Lung (tissue), 12 donors: ENCODE results near the gene ANKIB1. TPM values are rescaled to one million over a fixed set of nuclear protein-coding genes. Genes with fewer than 3 reads are reported as not detected.

Source experiments
- ATAC-seq: fragments of 200-7000 bp; cut with Tn5 transposase; one replicate; pipeline ENCODE4 v1.9.1; 2020; ENCODE audit warnings: moderate number of reproducible peaks; ENCODE audit not compliant: insufficient read depth, low FRiP score
- DNase-seq, 3 donors: peaks; one replicate each; pipeline ENCODE4 v3.0.0-alpha.2; 2013 to 2017
- H3K27ac ChIP-seq, 2 donors: one replicate each; pipeline ENCODE4 v1.5.1; 2013; ENCODE audit warnings: mild to moderate bottlenecking in 2 of 2, moderate library complexity in 2 of 2, control low read depth in 1 of 2, inconsistent platforms in 1 of 2, low read depth in 1 of 2, low read length in 1 of 2
- H3K27me3 ChIP-seq, 3 donors: one replicate each; pipeline ENCODE4 v1.5.1; 2013; ENCODE audit warnings: low read length in 2 of 3; ENCODE audit not compliant: control insufficient read depth in 3 of 3, insufficient read depth in 3 of 3
- H3K36me3 ChIP-seq, 4 donors: one replicate each; pipeline ENCODE4 v1.5.1; 2013; ENCODE audit warnings: low read length in 4 of 4, mild to moderate bottlenecking in 1 of 4, moderate library complexity in 1 of 4; ENCODE audit not compliant: control insufficient read depth in 4 of 4, insufficient read depth in 4 of 4
- H3K4me1 ChIP-seq, 5 donors: one replicate each; pipeline ENCODE4 v1.5.1; 2013; ENCODE audit warnings: low read length in 5 of 5, mild to moderate bottlenecking in 2 of 5, moderate library complexity in 1 of 5; ENCODE audit not compliant: control insufficient read depth in 5 of 5, insufficient read depth in 5 of 5
- H3K4me3 ChIP-seq: one replicate; pipeline ENCODE4 v1.5.1; 2013; ENCODE audit warnings: mild to moderate bottlenecking, control low read depth, moderate library complexity
- H3K9ac ChIP-seq, 2 donors: one replicate each; pipeline ENCODE4 v1.5.1; 2013; ENCODE audit warnings: low read length in 2 of 2, control low read depth in 1 of 2; ENCODE audit not compliant: insufficient read depth in 1 of 2
- H3K9me3 ChIP-seq, 4 donors: one replicate each; pipeline ENCODE4 v1.5.1; 2013; ENCODE audit warnings: low read length in 3 of 4, mild to moderate bottlenecking in 1 of 4, moderate library complexity in 1 of 4; ENCODE audit not compliant: control insufficient read depth in 4 of 4, insufficient read depth in 3 of 4
- WGBS, 2 donors: extraction: QIAGEN DNeasy Blood & Tissue Kit; methylation state at CpG; one replicate each; pipeline ENCODE4 v1.1.7; 2013; 5-methylcytosine and 5-hydroxymethylcytosine counted together
- polyA plus RNA-seq, 2 donors: library from polyadenylated mRNA; stranded (reverse); fragments of 200-250 nt; gene quantifications; one replicate each; pipeline ENCODE4 v1.2.1, GENCODE V29; 2013
- total RNA-seq, 2 donors: library from RNA; depleted of rRNA in 1 of 2; stranded (reverse); fragments of >200 nt in 1 of 2; gene quantifications; one replicate each; pipeline ENCODE4 v1.2.1, GENCODE V29; 2014 to 2021
- TF ChIP-seq, protein P1 (sequence below): IDR thresholded peaks from 2 replicates; pipeline ENCODE4 v1.5.1; 2012; ENCODE audit warnings: mild to moderate bottlenecking; ENCODE audit errors: control extremely low read depth, extremely low read depth
- donor health status: control.
- donor health status: control.
- donor health status: Bipolar disorder and iron deficiency.
- donor health status: healthy.
- donor health status: DM: yes; HTN: yes; CAD: no.

Gene ANKIB1
- total and polyA plus RNA-seq, 4 donors, result 9.4 to 47.0 (median 23.7) TPM

DNA sequence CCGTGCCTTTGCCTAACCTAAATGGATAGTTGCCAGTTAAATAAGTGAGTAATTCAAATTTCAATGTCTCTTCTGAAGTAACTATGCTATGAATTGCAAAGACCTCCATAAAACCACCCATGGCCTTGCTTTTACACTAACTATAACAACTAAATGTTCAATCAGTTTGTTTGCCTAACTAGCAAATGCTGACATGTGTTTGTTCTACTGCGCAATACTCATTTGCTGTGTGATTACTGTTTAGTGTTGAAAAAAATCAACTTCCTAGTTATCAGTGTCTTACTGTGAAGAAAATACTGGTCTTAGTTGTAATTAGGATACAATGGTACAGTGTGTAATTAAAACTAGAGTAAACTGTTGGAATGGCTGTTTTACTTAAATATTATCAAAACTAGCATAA lies 154.2 kb downstream of the ANKIB1 start:
- no peaks in the 10 kb centered on the region for H3K4me1 ChIP-seq
- no peaks in the 10 kb centered on the region for H3K27me3 ChIP-seq
- no peak for DNase-seq
- no peak overlapping the region for H3K27ac ChIP-seq
- H3K36me3 ChIP-seq, result peaks cover 8 to 21% (median 18%) of the 10 kb centered on the region in 4 donors
- H3K9ac ChIP-seq, result no peak overlapping the region
- TF ChIP-seq, protein P1, sequence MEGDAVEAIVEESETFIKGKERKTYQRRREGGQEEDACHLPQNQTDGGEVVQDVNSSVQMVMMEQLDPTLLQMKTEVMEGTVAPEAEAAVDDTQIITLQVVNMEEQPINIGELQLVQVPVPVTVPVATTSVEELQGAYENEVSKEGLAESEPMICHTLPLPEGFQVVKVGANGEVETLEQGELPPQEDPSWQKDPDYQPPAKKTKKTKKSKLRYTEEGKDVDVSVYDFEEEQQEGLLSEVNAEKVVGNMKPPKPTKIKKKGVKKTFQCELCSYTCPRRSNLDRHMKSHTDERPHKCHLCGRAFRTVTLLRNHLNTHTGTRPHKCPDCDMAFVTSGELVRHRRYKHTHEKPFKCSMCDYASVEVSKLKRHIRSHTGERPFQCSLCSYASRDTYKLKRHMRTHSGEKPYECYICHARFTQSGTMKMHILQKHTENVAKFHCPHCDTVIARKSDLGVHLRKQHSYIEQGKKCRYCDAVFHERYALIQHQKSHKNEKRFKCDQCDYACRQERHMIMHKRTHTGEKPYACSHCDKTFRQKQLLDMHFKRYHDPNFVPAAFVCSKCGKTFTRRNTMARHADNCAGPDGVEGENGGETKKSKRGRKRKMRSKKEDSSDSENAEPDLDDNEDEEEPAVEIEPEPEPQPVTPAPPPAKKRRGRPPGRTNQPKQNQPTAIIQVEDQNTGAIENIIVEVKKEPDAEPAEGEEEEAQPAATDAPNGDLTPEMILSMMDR, result no peak
- 62 to 91% methylated on average over 2 of the region's 2 CpGs for WGBS, 2 donors
- no peak overlapping the region for H3K4me3 ChIP-seq
- H3K9me3 ChIP-seq, result no peaks in the 10 kb centered on the region
- no peak for ATAC-seq

DNA sequence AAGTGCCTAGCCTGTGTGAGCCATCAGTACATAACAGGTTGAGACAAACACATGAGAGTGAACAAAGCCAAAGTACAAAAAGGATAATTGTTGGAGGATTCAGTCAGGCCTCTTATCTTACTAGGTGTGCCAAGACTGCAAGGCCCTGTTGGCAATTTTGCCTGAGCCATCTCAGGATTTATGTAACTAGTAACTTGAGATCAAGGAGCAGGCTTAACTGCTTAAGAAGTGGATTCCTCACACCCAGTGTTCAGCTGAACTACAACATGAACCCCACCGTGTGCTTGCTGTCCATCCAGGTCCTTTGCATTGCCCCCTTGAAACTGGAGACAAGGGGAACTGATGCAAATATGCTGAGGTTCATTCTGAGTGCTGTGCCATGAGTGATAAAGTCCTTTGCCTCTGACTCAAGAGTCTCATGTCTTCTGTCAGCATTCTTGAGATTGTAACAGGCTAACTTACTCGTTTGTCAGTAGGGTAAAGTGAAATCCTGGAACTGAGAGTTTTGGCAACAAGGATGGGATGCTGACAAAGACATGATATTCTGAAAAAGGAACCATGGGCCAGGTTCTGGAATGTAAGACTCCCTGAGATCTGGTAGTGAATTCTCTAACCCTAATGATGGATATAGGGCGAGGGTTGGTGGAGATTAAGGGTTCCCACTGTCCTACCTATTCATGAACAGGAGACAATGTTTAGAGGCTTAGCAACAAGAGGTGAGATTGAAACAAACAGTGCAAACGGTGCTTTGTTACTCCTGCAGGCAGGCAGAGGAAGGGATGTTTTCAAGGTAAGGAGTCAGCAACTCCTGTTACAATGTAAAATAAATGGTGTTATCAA lies 157.4 kb downstream of the ANKIB1 start:
- Histone ChIP-seq H3K27ac (no peak overlapping the region), H3K27me3 (no peaks in the 10 kb centered on the region), H3K9me3 (no peaks in the 10 kb centered on the region), H3K4me3 (no peak overlapping the region), H3K4me1 (no peaks in the 10 kb centered on the region), H3K9ac (no peak overlapping the region), H3K36me3 (peaks cover 4 to 13% (median 9%) of the 10 kb centered on the region in 4 donors)
- TF ChIP-seq, protein P1, result no peak
- DNase-seq (peak; percentile 27 to 57 (median 30)), ATAC-seq (no peak)
- 63 to 69% methylated on average over 4 of the region's 4 CpGs for WGBS, 2 donors

DNA sequence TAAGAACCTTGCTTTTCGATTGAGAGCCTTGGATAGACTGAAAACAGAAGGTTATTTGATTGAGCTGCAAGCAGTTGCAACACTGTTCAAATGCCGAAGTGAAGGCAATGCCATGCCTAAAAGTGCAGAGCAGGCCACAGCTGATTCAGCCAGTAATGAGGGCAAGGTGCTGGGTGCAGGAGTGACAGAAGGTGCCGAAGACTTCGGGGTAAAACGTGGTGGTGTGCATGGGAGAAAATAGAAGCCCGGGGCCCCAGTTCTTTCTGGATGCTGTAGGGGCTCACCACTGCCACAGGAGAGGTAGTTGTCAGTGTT lies 157.9 kb downstream of the ANKIB1 start:
- H3K27ac ChIP-seq, result no peak overlapping the region
- ATAC-seq, result no peak
- H3K4me3 ChIP-seq, result no peak overlapping the region
- no peak overlapping the region for H3K9ac ChIP-seq
- 75 to 84% methylated on average over 6 of the region's 6 CpGs for WGBS, 2 donors
- no peaks in the 10 kb centered on the region for H3K9me3 ChIP-seq
- peaks cover under 1 to 8% (median 3%) of the 10 kb centered on the region in 4 donors for H3K36me3 ChIP-seq
- no peak for DNase-seq
- TF ChIP-seq, protein P1, result no peak
- no peaks in the 10 kb centered on the region for H3K27me3 ChIP-seq
- no peaks in the 10 kb centered on the region for H3K4me1 ChIP-seq
